Muscle of leg (tissue), 11 donors: ENCODE data around the gene DPYD. TPM values are rescaled to one million over a fixed set of nuclear protein-coding genes. Genes with fewer than 3 reads are reported as not detected.

ENCODE experiments used
- DNase-seq: peaks from one replicate; pipeline ENCODE4 v3.0.0; 2013
- H3K27ac ChIP-seq: one replicate; pipeline ENCODE4 v1.5.1; 2013; ENCODE audit warnings: mild to moderate bottlenecking, low read length, control low read depth
- H3K27me3 ChIP-seq: one replicate; pipeline ENCODE4 v1.6.1; 2013; ENCODE audit warnings: low read length; ENCODE audit not compliant: control insufficient read depth, insufficient read depth
- H3K36me3 ChIP-seq: one replicate; pipeline ENCODE4 v1.6.1; 2013; ENCODE audit warnings: low read length; ENCODE audit not compliant: control insufficient read depth, insufficient read depth
- H3K4me1 ChIP-seq: one replicate; pipeline ENCODE4 v1.6.1; 2013; ENCODE audit warnings: low read length; ENCODE audit not compliant: control insufficient read depth, insufficient read depth
- H3K4me3 ChIP-seq: one replicate; pipeline ENCODE4 v1.5.1; 2013; ENCODE audit warnings: low read length, control low read depth
- H3K9me3 ChIP-seq: replicated peaks from 2 replicates; pipeline ENCODE4 v1.6.1; 2013; ENCODE audit warnings: low read depth, low read length; ENCODE audit not compliant: control insufficient read depth
- WGBS: methylation state at CpG from one replicate; pipeline ENCODE4 v1.1.5; 2013; ENCODE audit warnings: missing lambda C conversion rate; ENCODE audit not compliant: insufficient coverage; 5-methylcytosine and 5-hydroxymethylcytosine counted together
- polyA plus RNA-seq, 8 donors: library from polyadenylated mRNA; unstranded; fragments of 120-200 nt; gene quantifications; one replicate each; pipeline versions ENCODE4 v1.2.1 to v1.2.3, GENCODE V29; 2013; ENCODE audit warnings: inconsistent platforms in 1 of 8, low replicate concordance in 1 of 8; ENCODE audit not compliant: insufficient read length in 8 of 8, insufficient read depth in 1 of 8
- total RNA-seq: library from RNA; stranded (reverse); fragments of 120-200 nt; gene quantifications from one replicate; pipeline ENCODE4 v1.2.4, GENCODE V29; 2013

DPYD gene
- total and polyA plus RNA-seq, 9 donors: 7.3 to 14.7 (median 9.8) TPM

DNA sequence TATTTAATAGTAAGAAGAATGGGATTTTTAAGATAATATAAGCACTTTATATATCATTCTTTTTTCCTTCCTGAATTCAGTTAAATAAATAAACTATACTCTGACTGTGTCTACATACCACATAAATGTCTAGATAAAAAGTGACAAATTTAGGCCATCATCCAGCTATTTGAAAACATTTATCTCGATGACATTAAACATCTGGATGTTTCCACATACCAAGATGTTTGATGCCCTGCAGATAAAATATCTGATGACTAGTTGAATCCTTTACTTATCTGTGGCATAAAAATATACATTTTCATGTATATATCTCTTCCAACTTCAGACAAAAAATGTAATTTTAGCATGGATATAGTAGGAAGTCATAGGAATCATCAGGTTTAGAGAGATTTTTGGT, 348.3 kb downstream of the DPYD start:
- H3K36me3 ChIP-seq: no peaks in the 10 kb centered on the region
- H3K27me3 ChIP-seq: no peaks in the 10 kb centered on the region
- no peak overlapping the region for H3K27ac ChIP-seq
- WGBS: no CpG with 5 or more reads among the region's 1 CpG
- no peaks in the 10 kb centered on the region for H3K9me3 ChIP-seq
- H3K4me3 ChIP-seq: no peak overlapping the region
- no peak for DNase-seq
- H3K4me1 ChIP-seq: no peaks in the 10 kb centered on the region

DNA sequence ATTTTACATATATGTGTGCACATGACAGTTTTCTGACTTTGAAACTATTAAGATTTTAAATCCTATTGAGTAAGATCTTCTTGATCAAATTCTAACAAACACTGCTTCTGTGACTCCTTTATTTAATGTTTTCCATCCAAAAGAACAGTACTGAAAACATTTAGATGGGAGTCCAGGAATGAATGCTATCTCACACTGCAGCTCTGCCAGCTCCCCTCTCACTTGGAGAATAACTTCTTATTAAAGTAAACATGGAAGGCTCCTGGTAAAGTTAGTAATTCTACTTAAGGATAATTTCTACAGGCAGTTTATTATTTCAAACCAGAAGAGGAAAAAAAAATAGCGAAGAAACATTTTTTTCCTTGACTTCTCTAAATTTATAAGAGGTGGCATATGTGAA, 349.1 kb downstream of the DPYD start:
- Histone ChIP-seq H3K4me3 (no peak overlapping the region), H3K36me3 (no peaks in the 10 kb centered on the region), H3K27ac (no peak overlapping the region), H3K9me3 (no peaks in the 10 kb centered on the region), H3K4me1 (no peaks in the 10 kb centered on the region), H3K27me3 (no peaks in the 10 kb centered on the region)
- no peak for DNase-seq
- WGBS: no CpG with 5 or more reads among the region's 1 CpG

DNA sequence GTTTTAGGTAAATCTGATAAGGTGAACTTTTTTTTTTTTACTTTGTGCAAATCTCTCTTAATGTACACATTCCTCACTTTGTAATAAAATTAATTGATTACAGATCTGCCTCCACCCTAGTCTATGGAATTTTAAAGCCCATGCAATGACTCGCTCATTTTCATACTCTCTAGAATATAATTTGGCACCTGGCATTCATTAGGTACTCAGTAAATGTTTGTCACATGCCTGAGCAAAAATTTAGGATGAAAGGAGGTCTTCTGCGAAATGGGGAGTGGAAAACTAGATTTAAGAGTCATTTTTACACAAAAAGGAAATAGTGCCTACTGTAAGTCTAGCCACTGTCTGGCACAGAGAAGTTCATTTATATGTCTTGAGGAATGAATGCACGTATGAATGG, 350.1 kb downstream of the DPYD start:
- Histone ChIP-seq H3K27ac (no peak overlapping the region), H3K36me3 (no peaks in the 10 kb centered on the region), H3K9me3 (no peaks in the 10 kb centered on the region), H3K27me3 (no peaks in the 10 kb centered on the region), H3K4me1 (no peaks in the 10 kb centered on the region), H3K4me3 (no peak overlapping the region)
- no CpG with 5 or more reads among the region's 3 CpGs for WGBS
- DNase-seq: no peak

DNA sequence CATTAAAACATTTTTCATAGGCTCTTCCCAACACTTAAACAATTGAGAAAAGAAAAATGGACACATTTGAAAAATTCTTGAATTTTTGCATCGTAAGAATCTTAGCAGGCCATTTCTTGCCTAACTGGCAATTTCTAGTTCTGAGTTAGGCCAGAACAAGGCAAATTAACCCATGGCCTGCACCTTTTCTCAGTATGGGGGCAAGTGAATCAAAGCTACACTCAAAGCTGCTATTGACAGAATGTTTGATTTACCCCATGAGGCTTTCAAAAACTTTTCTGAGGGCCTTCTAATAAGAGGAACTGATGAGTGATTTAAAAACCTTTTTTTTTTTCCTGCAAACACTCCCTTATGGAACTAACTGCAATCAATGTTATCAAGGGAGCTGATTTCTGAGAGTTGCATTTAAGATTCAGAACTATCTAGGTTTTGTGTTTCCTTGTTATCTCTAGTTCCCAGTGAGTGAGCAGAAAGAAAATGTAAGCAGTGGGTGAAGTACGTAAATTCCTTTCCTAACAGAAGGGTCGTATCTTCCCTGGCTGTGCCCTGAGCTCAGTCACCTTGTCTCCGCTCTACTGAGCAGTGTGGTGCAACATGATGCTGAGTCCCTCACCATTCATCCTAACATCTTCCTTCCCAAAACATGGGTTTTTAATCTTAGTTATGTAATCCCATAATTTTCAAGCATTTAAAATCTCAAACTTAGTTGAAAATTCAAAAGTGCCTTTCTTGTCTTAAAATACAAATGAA, 353.7 kb downstream of the DPYD start:
- Histone ChIP-seq H3K9me3 (no peaks in the 10 kb centered on the region), H3K27me3 (no peaks in the 10 kb centered on the region), H3K4me3 (no peak overlapping the region), H3K4me1 (no peaks in the 10 kb centered on the region), H3K27ac (no peak overlapping the region), H3K36me3 (no peaks in the 10 kb centered on the region)
- WGBS: 58% methylated on average over 2 of the region's 4 CpGs
- no peak for DNase-seq

DNA sequence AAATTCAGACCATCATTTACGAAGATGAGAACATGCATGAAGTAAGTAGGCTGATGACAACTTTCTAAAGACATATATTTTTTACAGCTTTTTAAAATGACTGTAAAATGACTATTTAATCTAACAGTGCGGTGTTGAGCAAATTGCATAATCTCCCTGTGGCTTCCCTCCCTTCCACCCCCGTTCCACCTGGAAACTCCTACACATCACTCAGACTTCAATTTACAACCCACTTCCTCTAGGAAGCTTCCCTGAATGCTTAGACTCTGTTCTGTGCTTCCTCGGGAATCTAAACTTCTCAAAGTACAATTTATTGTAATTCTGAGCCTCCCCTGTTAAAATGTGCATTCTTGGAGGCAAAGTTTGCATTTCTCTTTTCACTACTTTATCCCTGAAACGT, 354.9 kb downstream of the DPYD start:
- H3K27me3 ChIP-seq: no peaks in the 10 kb centered on the region
- H3K4me1 ChIP-seq: no peaks in the 10 kb centered on the region
- no peak overlapping the region for H3K27ac ChIP-seq
- H3K36me3 ChIP-seq: no peaks in the 10 kb centered on the region
- no peaks in the 10 kb centered on the region for H3K9me3 ChIP-seq
- WGBS: 0% methylated on average over 1 of the region's 5 CpGs
- no peak overlapping the region for H3K4me3 ChIP-seq
- DNase-seq: no peak

DNA sequence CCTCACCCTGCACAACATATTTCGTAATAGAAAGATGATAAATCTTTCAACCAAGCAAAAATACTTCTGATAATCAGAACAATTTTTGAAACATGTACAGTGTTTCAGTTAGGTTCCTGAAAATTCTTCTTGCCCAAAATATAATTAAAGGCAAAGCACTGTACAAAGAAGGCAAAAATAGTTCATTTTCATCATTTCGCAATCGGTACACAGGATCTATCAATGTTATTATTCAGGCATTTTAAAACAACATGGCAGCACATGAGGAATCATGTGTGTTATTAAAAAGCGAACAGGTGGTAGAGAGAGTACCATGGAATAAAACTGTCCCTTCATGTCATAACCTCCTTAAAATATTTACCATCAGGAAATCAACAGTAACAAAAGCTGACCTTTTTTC, 356.9 kb downstream of the DPYD start:
- H3K27me3 ChIP-seq: no peaks in the 10 kb centered on the region
- no peaks in the 10 kb centered on the region for H3K36me3 ChIP-seq
- no peaks in the 10 kb centered on the region for H3K9me3 ChIP-seq
- no peaks in the 10 kb centered on the region for H3K4me1 ChIP-seq
- no CpG with 5 or more reads among the region's 4 CpGs for WGBS
- no peak overlapping the region for H3K4me3 ChIP-seq
- no peak overlapping the region for H3K27ac ChIP-seq
- no peak for DNase-seq

DNA sequence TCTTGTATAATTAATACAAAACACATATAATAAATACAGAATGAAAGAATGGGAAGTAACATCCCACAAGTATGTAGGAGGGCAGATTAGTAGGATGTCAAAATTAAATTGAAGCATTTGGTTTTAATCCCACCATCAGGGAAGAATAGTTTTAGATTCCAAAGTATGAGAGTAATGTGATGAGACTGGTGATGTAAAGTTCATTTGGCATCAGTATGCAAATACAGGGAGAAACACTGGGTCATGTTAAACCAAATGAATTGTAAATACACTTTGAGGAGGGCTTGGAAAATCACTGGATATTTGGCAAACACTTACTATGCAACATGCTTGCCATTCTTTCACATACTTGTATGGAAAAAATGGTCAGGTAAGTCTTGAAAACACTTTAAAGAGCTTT, 358.8 kb downstream of the DPYD start:
- H3K36me3 ChIP-seq: no peaks in the 10 kb centered on the region
- no peaks in the 10 kb centered on the region for H3K4me1 ChIP-seq
- no peak overlapping the region for H3K27ac ChIP-seq
- no peak overlapping the region for H3K4me3 ChIP-seq
- no peaks in the 10 kb centered on the region for H3K27me3 ChIP-seq
- H3K9me3 ChIP-seq: no peaks in the 10 kb centered on the region
- DNase-seq: peak; percentile 6

DNA sequence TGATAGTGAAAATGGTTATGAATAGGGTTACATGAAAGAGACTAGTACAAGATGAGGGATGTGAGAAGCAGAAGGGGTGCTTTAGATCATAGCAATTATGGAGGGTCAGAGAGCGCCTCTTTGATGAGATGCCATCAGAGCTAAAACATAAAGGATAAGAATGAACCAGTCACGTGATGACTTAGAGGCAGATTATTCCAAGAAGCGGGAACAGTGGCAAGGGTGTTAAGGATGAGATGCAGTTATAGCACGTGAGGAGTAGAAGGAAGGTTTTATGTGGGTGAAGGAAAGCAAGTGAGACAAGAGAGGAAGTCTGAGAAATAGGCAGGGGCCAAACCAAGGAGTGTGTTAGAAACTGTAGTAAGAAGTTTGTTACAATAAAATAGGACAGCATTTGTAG, 360.1 kb downstream of the DPYD start:
- Histone ChIP-seq H3K27me3 (no peaks in the 10 kb centered on the region), H3K9me3 (no peaks in the 10 kb centered on the region), H3K36me3 (no peaks in the 10 kb centered on the region), H3K27ac (no peak overlapping the region), H3K4me1 (no peaks in the 10 kb centered on the region), H3K4me3 (no peak overlapping the region)
- no peak for DNase-seq
- WGBS: 82% methylated on average over 4 of the region's 4 CpGs

DNA sequence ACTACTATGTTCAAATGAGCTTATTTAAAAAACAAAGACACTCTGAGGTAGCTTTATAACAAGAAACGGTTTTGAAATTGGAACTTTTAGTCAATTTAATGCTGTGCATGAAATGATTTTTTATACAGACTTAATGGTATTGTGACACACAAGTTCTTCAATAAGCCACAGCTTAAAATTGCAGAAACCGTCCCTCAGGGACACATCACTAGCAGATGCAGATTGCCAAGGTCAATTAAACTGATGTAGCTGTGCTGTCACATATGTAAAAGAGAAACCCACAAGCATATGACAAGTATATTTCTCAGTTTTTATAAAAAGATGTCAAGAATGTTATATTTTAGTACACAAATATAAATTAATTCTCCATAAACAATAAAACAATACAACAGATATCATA, 366.9 kb downstream of the DPYD start:
- H3K4me1 ChIP-seq: no peaks in the 10 kb centered on the region
- H3K9me3 ChIP-seq: no peaks in the 10 kb centered on the region
- H3K36me3 ChIP-seq: no peaks in the 10 kb centered on the region
- no CpG with 5 or more reads among the region's 2 CpGs for WGBS
- H3K4me3 ChIP-seq: no peak overlapping the region
- H3K27ac ChIP-seq: no peak overlapping the region
- H3K27me3 ChIP-seq: no peaks in the 10 kb centered on the region
- peak; percentile 20 for DNase-seq

DNA sequence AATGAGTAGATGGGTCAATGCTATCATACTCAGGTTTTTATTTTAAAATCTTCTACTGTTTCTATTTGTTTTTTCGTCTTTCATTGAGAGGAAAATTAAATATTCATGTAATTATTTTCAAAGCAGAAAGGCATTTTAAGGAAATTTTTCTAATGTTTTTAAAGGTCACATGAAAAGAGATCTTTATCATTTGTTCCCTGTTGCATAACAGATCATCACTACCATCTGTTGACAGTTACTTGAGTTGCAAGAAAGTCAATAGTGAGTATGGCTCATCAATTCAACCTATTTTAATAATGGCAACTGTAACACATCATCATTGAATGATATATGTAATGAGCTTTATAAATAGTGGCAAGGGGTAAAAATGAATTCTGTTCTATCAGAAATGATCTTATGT, 369.7 kb downstream of the DPYD start:
- Histone ChIP-seq H3K27me3 (no peaks in the 10 kb centered on the region), H3K36me3 (no peaks in the 10 kb centered on the region), H3K4me1 (no peaks in the 10 kb centered on the region), H3K27ac (no peak overlapping the region), H3K4me3 (no peak overlapping the region), H3K9me3 (no peaks in the 10 kb centered on the region)
- no CpG with 5 or more reads among the region's 1 CpG for WGBS
- DNase-seq: no peak

DNA sequence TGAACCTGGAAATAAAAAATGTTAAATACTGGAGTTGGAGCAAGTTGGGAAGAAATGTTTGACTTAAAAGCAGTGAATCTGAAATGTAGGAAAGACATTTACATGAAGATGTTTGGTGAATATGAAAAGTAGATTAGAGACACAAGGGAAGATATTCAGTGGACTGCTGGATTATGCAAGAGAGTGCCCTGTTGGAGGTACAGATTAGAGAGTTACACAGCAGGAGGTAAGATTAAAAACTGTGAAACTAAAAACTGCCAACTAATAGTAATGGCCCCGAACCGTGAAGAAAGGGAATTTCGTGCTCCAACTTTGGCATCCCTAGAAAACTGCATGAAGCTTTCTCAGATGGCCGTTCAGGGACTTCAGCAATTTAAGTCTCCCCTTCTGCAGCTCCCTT, 375.4 kb downstream of the DPYD start:
- Histone ChIP-seq H3K27me3 (no peaks in the 10 kb centered on the region), H3K4me1 (no peaks in the 10 kb centered on the region), H3K27ac (no peak overlapping the region), H3K9me3 (no peaks in the 10 kb centered on the region), H3K36me3 (no peaks in the 10 kb centered on the region), H3K4me3 (no peak overlapping the region)
- DNase-seq: no peak
- 53% methylated on average over 3 of the region's 4 CpGs for WGBS
